K562 (cell line): ENCODE measurements around the gene ITGA7. TPM values are rescaled to one million over a fixed set of nuclear protein-coding genes. Genes with fewer than 3 reads are reported as not detected.
A peak's percentile ranks its signal among the peaks of the same experiment; 100 is the strongest.

Source experiments
- ATF4 ChIP-seq: fragments of 450-650 bp; formaldehyde crosslinking; IDR thresholded peaks from 2 replicates; pipeline ENCODE4 v1.4.0; 2022; ENCODE audit warnings: mild to moderate bottlenecking, moderate library complexity
- BHLHE40 ChIP-seq: IDR thresholded peaks from 2 replicates; pipeline ENCODE4 v1.6.1; 2011; ENCODE audit warnings: low read length, improper control_type of control experiment
- CTCF ChIP-seq, 3 experiments: IDR thresholded peaks in 2 of 3; conservative IDR thresholded peaks in 1 of 3; 2 replicates each; pipeline ENCODE4 v1.5.1; 2011 to 2012; ENCODE audit warnings: low read length in 3 of 3, mild to moderate bottlenecking in 3 of 3, control low read depth in 2 of 3, improper control_type of control experiment in 1 of 3, inconsistent platforms in 1 of 3, low read depth in 1 of 3, mixed read lengths in 1 of 3, moderate library complexity in 1 of 3; ENCODE audit not compliant: insufficient read depth in 2 of 3
- KHSRP ChIP-seq: fragments of 450-650 bp; IDR thresholded peaks from 2 replicates; pipeline ENCODE4 v1.6.1; 2017
- NCOA1 ChIP-seq: fragments of 450-650 bp; IDR thresholded peaks from 2 replicates; pipeline ENCODE4 v1.6.1; 2016; ENCODE audit warnings: low read depth
- POLR2AphosphoS5 ChIP-seq: IDR thresholded peaks from 2 replicates; pipeline ENCODE4 v1.6.1; 2011; ENCODE audit warnings: mild to moderate bottlenecking, low read depth, low read length, moderate library complexity; ENCODE audit not compliant: control insufficient read depth, insufficient read depth
- PRMT5 ChIP-seq: sonication (generic); formaldehyde crosslinking; IDR thresholded peaks from 2 replicates; pipeline ENCODE4 v1.5.0; 2020; ENCODE audit warnings: missing genetic modification reagents
- SMARCC2 ChIP-seq: fragments of 450-650 bp; IDR thresholded peaks from 2 replicates; pipeline ENCODE4 v1.6.1; 2017; ENCODE audit warnings: antibody characterized with exemption, moderate library complexity, mild to moderate bottlenecking, low read depth
- TEAD4 ChIP-seq, 2 experiments: sonication (generic) in 1 of 2; formaldehyde crosslinking in 1 of 2; IDR thresholded peaks; 2 replicates each; pipeline versions ENCODE4 v1.6.1 to v1.8.0; 2012 to 2022; ENCODE audit warnings: borderline replicate concordance in 1 of 2, inconsistent platforms in 1 of 2, low read length in 1 of 2, mild to moderate bottlenecking in 1 of 2, missing genetic modification reagents in 1 of 2
- ZNF586 ChIP-seq: fragments of 450-650 bp; formaldehyde crosslinking; conservative IDR thresholded peaks from 2 replicates; pipeline ENCODE4 v1.4.0; 2020; ENCODE audit warnings: mild to moderate bottlenecking, moderate library complexity
- polyA plus RNA-seq, 8 experiments: library from polyadenylated mRNA; depleted of rRNA in 4 of 8; stranded (reverse) in 5 of 8; unstranded in 3 of 8; fragments of >200 nt; fragmentation: Nextera tagmentation in 2 of 8; fragmentation: Illumina TruSeq in 1 of 8; extraction: Ambion mirVana in 2 of 8; extraction: Trizol in 1 of 8; gene quantifications; 2 replicates each; pipeline versions ENCODE4 v1.2.1 to v1.2.3, GENCODE V29; 2011 to 2014; ENCODE audit warnings: inconsistent platforms in 1 of 8, missing spikeins in 1 of 8
- total RNA-seq, 7 experiments: library from RNA; depleted of rRNA in 6 of 7; stranded (reverse); fragments of >200 nt in 6 of 7; fragmentation: Illumina TruSeq in 2 of 7; extraction: Trizol in 2 of 7; gene quantifications; 2 replicates each; pipeline versions ENCODE4 v1.2.1 to v1.2.3, GENCODE V29; 2011 to 2021; ENCODE audit warnings: low replicate concordance in 1 of 7
- TF ChIP-seq, protein P1 (sequence below), 2 experiments: fragments of 450-650 bp; IDR thresholded peaks; 2 replicates each; pipeline ENCODE4 v1.6.1; 2016; ENCODE audit warnings: mild to moderate bottlenecking in 2 of 2, borderline replicate concordance in 1 of 2, low read depth in 1 of 2, moderate library complexity in 1 of 2
- TF ChIP-seq, protein P2 (sequence below), 2 experiments: IDR thresholded peaks; 2 replicates each; pipeline ENCODE4 v1.6.1; 2011; ENCODE audit warnings: borderline replicate concordance in 1 of 2, control low read depth in 1 of 2, low read depth in 1 of 2, low read length in 1 of 2, mild to moderate bottlenecking in 1 of 2, mixed read lengths in 1 of 2, moderate library complexity in 1 of 2; ENCODE audit not compliant: insufficient read depth in 1 of 2, insufficient read length in 1 of 2, poor library complexity in 1 of 2, severe bottlenecking in 1 of 2; ENCODE audit errors: extremely low read depth in 1 of 2

Gene ITGA7
- total and polyA plus RNA-seq, 9 of the 15 experiments (the other 6 are each of a cell fraction or from before 2014, with no cell fraction given): 0.11 to 2.3 (median 0.56) TPM; not detected in 1

DNA sequence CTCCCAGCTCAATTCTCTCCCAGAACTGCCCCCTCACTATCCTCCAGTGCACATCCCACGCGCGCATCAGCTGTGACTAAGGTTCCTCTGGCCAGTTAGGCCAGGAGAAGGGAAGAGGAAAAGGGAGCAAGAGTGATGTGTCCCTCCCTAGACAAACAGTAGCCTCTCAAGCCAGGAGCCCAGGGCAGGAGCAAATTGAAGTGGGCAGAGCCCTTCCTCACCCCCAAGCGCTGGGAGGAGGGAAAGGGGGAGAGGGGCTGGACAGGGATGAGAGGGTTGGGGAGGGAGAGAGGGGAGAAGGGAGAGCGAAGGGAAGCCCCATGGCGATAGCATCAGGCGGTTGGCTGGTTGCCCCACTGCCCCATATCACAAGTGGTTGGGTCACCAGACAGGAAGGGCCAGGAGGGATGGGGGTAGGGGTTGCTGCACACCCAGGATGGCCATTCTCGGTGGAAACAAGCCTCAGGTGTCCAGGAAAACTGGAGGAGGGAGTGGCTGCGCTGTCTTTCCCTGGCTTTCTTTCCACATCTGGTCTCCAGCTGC, 20.0 kb upstream of the ITGA7 start (continued):
- TF ChIP-seq, protein P1, sequence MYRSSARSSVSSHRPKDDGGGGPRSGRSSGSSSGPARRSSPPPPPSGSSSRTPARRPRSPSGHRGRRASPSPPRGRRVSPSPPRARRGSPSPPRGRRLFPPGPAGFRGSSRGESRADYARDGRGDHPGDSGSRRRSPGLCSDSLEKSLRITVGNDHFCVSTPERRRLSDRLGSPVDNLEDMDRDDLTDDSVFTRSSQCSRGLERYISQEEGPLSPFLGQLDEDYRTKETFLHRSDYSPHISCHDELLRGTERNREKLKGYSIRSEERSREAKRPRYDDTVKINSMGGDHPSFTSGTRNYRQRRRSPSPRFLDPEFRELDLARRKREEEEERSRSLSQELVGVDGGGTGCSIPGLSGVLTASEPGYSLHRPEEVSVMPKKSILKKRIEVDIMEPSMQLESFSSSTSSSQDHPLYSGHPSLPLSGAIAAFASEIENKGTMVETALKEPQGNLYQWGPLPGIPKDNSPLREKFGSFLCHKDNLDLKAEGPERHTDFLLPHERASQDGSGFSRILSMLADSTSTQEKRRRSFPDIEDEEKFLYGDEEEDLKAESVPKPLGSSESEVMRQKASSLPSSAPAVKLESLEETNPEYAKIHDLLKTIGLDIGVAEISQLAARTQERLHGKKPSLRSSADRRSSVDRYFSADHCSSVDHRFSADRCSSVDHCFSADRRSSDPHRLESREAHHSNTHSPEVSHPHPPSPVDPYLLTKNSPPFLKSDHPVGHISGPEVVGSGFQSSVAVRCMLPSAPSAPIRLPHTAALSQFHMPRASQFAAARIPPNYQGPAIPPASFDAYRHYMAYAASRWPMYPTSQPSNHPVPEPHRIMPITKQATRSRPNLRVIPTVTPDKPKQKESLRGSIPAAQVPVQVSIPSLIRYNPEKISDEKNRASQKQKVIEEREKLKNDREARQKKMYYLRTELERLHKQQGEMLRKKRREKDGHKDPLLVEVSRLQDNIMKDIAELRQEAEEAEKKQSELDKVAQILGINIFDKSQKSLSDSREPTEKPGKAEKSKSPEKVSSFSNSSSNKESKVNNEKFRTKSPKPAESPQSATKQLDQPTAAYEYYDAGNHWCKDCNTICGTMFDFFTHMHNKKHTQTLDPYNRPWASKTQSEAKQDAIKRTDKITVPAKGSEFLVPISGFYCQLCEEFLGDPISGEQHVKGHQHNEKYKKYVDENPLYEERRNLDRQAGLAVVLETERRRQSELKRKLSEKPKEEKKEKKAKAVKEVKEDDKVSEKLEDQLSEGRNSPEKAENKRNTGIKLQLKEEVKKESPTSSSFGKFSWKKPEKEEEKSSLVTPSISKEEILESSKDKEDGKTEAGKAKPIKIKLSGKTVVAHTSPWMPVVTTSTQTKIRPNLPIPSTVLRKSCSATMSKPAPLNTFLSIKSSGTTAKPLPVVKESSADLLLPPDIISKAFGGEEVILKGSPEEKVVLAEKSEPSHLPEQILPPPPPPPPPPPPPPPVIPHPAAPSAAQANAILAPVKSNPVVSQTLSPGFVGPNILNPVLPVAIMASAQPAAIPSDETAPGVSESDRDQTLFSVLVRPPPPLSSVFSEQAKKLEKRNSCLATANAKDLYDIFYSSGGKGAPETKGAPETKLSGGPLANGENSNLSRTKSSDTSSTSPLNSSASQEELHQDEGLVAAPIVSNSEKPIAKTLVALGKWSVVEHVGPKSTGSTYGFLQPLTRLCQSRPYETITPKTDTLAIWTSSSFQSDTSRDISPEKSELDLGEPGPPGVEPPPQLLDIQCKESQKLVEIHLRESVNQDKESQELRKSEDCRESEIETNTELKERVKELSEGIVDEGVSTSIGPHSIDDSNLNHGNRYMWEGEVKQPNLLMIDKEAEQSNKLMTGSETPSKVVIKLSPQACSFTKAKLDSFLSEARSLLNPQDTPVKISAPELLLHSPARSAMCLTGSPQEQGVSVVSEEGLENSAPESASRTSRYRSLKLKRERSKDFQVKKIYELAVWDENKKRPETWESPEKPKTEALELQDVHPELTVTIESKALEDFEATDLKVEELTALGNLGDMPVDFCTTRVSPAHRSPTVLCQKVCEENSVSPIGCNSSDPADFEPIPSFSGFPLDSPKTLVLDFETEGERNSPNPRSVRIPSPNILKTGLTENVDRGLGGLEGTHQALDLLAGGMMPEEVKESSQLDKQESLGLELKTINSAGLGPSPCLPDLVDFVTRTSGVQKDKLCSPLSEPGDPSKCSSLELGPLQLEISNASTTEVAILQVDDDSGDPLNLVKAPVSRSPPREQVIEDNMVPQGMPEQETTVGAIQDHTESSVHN (IDR thresholded peaks at IDR 0.05; ENCODE audit: borderline replicate concordance in 1 of 2, low read depth in 1 of 2): peak in 1 of 2 experiments; percentile 79; a peak in 2 of 4 replicates
- TF ChIP-seq POLR2AphosphoS5: no peak
- no peak for TF ChIP-seq CTCF (IDR thresholded peaks at IDR 0.05 in 2 of 3, conservative IDR thresholded peaks at IDR 0.05 in 1 of 3; ENCODE audit: insufficient read depth in 2 of 3, low read depth in 1 of 3, low read length in 3 of 3)
- peak; percentile 88 for TF ChIP-seq BHLHE40
- TF ChIP-seq SMARCC2: no peak
- no peak for TF ChIP-seq ATF4
- TF ChIP-seq KHSRP: no peak
- TF ChIP-seq, protein P2, sequence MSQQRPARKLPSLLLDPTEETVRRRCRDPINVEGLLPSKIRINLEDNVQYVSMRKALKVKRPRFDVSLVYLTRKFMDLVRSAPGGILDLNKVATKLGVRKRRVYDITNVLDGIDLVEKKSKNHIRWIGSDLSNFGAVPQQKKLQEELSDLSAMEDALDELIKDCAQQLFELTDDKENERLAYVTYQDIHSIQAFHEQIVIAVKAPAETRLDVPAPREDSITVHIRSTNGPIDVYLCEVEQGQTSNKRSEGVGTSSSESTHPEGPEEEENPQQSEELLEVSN (IDR thresholded peaks at IDR 0.05; ENCODE audit: borderline replicate concordance in 1 of 2, extremely low read depth in 1 of 2, insufficient read depth in 1 of 2, insufficient read length in 1 of 2, low read depth in 1 of 2, low read length in 1 of 2, poor library complexity in 1 of 2, severe bottlenecking in 1 of 2): no peak
- TF ChIP-seq NCOA1: 0 out of 2 replicates have a peak, but pooled peaks have one; percentile 32
- no peak for TF ChIP-seq ZNF586
- peak; percentile 11; the same call in 1 of the 2 replicates for TF ChIP-seq TEAD4 (IDR thresholded peaks at IDR 0.05; ENCODE audit: low read length)
- no peak for TF ChIP-seq TEAD4 (CRISPR knock-in tag; IDR thresholded peaks at IDR 0.05; ENCODE audit: borderline replicate concordance)
- TF ChIP-seq PRMT5 (CRISPR knock-in tag): no peak
